GM12874 (cell line): ENCODE results near the gene OR4K1.

ENCODE experiments used
- TF ChIP-seq, protein P1 (sequence below): IDR thresholded peaks from 2 replicates; pipeline ENCODE4 v1.5.1; 2011; ENCODE audit warnings: low read depth, mild to moderate bottlenecking, control low read depth, low read length, moderate library complexity; ENCODE audit not compliant: insufficient read depth

Gene OR4K1

DNA sequence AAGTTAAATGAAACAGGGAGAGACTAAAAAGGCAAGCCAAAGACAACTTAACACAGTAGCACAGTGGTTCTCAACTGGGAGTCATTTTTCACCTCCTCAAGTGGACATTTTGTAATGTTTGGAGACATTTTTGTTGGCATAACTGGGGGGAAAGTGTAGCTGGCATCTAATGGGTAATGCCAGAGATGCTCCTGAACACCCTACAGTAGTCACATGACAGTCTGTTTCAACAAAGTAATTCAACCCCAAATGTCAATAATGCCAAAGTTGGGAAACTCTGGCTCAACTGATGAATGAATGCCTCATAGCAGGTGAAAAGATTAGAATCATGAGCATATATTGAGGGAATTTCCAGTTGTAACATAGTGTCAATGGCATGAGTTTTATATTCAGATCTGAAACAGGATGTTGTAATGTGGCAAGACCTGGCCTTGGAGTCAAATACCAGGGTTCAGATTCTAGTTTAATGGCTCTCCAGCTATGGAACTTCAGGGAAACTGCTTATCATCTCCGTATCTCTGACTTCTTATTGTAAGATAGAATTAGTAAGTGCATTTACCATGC, 12.7 kb upstream of the OR4K1 start:
- TF ChIP-seq, protein P1, sequence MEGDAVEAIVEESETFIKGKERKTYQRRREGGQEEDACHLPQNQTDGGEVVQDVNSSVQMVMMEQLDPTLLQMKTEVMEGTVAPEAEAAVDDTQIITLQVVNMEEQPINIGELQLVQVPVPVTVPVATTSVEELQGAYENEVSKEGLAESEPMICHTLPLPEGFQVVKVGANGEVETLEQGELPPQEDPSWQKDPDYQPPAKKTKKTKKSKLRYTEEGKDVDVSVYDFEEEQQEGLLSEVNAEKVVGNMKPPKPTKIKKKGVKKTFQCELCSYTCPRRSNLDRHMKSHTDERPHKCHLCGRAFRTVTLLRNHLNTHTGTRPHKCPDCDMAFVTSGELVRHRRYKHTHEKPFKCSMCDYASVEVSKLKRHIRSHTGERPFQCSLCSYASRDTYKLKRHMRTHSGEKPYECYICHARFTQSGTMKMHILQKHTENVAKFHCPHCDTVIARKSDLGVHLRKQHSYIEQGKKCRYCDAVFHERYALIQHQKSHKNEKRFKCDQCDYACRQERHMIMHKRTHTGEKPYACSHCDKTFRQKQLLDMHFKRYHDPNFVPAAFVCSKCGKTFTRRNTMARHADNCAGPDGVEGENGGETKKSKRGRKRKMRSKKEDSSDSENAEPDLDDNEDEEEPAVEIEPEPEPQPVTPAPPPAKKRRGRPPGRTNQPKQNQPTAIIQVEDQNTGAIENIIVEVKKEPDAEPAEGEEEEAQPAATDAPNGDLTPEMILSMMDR, result no peak

DNA sequence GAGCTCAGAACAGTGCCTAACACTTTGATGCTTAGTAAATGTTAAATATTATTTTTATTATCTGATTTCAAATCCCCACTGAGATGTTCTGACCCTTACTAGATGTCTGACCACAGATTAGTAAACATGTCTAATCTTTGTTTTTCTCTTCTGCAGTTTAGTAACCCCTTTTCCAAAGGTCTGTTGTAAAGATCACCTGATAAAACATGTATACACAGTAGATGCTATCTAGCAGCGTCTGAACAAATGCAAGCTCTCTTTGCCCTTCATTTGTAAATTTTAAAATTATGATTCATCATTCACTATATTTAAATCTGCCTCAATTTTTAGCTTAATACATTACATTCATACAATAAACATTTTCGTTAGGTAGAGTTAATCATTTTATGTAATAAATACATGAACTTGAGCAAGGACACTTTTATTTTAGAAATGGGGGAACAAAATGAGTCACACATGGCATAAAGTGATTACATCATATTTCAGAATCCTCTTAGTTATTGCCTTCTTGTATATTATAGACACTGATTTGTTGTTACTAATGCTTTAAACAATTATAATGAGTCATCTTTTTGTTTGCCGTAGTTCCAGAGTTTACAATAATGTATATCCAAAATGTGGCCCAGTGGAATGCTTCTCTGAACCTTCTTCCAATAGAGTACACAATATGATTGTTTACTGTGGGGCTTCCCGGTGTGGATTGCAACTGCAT, 12.0 kb upstream of the OR4K1 start:
- TF ChIP-seq, protein P1, result no peak

DNA sequence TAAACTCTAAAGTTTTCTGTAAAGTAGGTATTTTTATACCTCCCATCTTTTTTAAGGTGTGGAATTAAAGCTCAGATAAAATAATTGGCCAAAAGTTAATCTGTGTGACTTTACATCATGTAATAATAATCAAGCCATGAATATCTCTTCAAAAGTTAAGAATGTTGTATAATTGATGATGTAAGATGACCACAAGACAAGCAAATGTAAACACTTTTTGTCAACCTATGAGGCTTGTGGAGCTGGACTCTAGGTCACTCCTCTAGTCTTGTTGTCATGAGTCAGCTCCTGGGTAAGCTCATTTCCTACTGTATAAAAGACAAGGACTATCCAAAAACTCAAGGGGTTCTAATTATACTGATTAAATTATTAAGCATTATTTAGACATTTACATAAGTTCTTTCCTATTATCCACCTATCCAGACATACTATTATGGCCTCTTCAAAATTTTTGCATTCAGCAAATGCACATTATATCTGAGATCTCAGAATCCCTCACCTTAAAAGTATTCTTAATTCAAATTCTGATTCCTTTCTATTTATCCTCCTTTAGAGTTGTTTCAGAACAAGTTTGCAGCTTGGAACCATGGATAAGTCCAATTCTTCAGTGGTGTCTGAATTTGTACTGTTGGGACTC, 10.6 kb upstream of the OR4K1 start, which contains the start of gene OR4K5:
OR4K5 (plus strand) TSS at position 587 of the 637 bp plus-strand sequence; CDS start at position 587, 0 bp downstream.
- TF ChIP-seq, protein P1, result no peak

DNA sequence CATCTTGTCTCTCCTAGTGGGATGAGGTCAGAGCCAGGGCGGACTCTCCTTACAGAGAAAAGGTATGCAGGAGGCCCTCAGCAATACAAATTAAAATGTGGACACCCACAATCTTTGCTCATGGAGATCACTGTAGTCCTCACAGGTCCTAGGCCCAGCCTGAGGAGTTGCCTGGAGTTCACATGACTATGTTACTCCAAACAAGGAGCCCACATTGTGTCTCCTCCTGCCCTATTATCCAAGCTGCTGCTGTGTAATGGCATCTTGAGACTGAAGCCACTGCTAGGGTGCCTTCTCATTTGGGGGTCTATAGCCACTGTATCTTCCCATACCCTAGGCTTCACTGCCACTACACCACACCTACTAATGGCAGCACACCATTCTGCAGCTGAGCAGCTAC, 11.0 kb downstream of the OR4K1 start:
- TF ChIP-seq, protein P1, result no peak

DNA sequence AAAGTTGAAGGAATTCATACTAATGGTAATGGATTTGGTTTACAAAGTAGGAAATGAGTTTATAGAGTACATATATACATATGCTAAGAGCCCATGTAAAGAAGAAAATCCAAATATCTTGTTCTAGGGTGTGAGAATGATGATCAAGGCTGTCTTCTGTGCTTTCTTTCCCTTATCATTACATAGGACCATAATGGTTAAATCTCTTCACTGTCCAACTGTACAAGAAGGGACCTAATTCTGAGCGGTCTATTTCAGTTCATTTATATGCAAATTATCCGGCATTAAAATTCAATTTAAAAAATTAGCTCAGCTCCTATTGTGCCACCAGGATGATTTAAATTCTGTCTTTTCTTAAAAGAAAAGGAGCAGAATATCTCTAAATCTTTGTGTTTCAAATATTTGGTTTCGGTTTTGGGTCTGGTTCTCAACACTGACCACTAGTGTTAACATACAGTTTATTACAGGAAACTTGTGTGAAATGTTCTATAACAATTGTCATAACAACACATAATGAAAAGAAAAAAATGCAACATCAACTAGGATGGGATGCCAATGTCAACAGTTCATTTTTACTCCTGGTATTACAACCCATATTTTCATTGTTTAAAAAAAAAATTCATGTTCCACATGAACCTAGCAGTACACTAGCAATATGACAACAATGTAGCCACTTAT, 16.8 kb downstream of the OR4K1 start:
- TF ChIP-seq, protein P1, result no peak

DNA sequence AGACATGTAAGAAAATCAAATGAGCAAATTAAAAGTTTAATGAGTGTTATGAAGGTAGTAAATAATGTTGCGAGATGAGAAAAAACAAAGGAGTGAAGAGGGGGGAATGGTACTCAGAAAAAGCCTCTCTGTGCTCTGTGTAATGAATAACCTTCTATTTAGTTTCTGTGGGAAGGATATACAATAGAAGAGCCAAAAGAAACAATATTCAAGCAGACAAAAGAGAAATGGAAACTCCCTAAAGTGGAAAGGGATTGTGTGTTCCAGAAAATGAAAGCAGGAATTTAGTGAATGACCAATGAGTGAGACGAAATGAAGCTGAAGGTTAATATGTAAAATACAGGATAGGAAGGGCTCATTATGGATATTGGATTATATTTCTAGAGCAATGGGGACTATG, 18.5 kb downstream of the OR4K1 start:
- TF ChIP-seq, protein P1, result no peak

DNA sequence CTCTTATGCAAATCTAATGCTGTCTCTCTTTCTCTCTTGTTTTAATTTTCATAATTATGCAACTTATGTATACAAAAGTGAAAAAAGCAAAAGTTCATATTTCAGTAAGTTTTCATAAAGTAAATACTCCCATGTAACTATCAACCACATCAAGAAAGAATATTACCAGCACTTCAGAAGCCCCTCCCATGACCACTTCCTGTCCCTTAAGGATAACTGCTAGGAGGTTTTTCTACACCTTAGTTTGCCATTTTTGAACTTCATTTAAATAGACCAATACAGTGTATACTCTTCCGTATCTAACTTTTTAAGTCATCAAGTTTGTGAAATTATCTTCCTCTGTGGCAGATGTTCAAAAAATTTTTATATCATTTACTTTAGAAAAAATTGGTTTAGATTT, 44.1 kb downstream of the OR4K1 start:
- TF ChIP-seq, protein P1, result no peak
